Measurements from ENCODE around the gene TTPAL.

TTPAL gene

GRCh38 chr20:44481719-44482416 lies 6.2 kb downstream of the TTPAL start:
- Histone ChIP-seq H3K27ac (ENCODE audit: extremely low read depth, low read depth, low read length) (no peak overlapping the region), H3K9me3 (ENCODE audit: control insufficient read depth, insufficient read depth, low read depth, low read length) (no peaks in the 10 kb centered on the region), H3K4me1 (ENCODE audit: control insufficient read depth, insufficient read depth, low read length) (no peaks in the 10 kb centered on the region), H3K4me3 (ENCODE audit: low read depth, low read length) (no peak overlapping the region), H3K36me3 (ENCODE audit: control insufficient read depth in 2 of 2, insufficient read depth in 1 of 2, low read length in 2 of 2) (peaks cover 10 to 67% of the 10 kb centered on the region in 2 experiments; a peak in 2 of 3 replicates)
- POLR2A ChIA-PET = no interaction called here
- CTCF ChIA-PET = no interaction called here
- no peak for TF ChIP-seq ZNF211 (tag by site-specific recombination; IDR thresholded peaks at IDR 0.05; ENCODE audit: low read depth)
- TF ChIP-seq, protein P1, sequence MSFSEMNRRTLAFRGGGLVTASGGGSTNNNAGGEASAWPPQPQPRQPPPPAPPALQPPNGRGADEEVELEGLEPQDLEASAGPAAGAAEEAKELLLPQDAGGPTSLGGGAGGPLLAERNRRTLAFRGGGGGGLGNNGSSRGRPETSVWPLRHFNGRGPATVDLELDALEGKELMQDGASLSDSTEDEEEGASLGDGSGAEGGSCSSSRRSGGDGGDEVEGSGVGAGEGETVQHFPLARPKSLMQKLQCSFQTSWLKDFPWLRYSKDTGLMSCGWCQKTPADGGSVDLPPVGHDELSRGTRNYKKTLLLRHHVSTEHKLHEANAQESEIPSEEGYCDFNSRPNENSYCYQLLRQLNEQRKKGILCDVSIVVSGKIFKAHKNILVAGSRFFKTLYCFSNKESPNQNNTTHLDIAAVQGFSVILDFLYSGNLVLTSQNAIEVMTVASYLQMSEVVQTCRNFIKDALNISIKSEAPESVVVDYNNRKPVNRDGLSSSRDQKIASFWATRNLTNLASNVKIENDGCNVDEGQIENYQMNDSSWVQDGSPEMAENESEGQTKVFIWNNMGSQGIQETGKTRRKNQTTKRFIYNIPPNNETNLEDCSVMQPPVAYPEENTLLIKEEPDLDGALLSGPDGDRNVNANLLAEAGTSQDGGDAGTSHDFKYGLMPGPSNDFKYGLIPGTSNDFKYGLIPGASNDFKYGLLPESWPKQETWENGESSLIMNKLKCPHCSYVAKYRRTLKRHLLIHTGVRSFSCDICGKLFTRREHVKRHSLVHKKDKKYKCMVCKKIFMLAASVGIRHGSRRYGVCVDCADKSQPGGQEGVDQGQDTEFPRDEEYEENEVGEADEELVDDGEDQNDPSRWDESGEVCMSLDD (tag by site-specific recombination; IDR thresholded peaks at IDR 0.05) = no peak
- TF ChIP-seq ZNF544 (tag by site-specific recombination; IDR thresholded peaks at IDR 0.05) = no peak
- no peak for TF ChIP-seq ZFP41 (tag by site-specific recombination; IDR thresholded peaks at IDR 0.05; ENCODE audit: borderline replicate concordance)
- TF ChIP-seq, protein P2, sequence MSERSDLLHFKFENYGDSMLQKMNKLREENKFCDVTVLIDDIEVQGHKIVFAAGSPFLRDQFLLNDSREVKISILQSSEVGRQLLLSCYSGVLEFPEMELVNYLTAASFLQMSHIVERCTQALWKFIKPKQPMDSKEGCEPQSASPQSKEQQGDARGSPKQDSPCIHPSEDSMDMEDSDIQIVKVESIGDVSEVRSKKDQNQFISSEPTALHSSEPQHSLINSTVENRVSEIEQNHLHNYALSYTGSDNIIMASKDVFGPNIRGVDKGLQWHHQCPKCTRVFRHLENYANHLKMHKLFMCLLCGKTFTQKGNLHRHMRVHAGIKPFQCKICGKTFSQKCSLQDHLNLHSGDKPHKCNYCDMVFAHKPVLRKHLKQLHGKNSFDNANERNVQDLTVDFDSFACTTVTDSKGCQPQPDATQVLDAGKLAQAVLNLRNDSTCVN (tag by site-specific recombination; optimal IDR thresholded peaks at IDR 0.05) = no peak
- TF ChIP-seq YY2 (tag by site-specific recombination; IDR thresholded peaks at IDR 0.05) = no peak

GRCh38 chr20:44483112-44483511 lies 7.4 kb downstream of the TTPAL start:
- Histone ChIP-seq H3K9me3 (ENCODE audit: control insufficient read depth, insufficient read depth, low read depth, low read length) (no peaks in the 10 kb centered on the region), H3K4me1 (ENCODE audit: control insufficient read depth, insufficient read depth, low read length) (no peaks in the 10 kb centered on the region), H3K27ac (ENCODE audit: extremely low read depth, low read depth, low read length) (no peak overlapping the region), H3K36me3 (ENCODE audit: control insufficient read depth in 2 of 2, insufficient read depth in 1 of 2, low read length in 2 of 2) (peaks cover 12 to 78% of the 10 kb centered on the region in 2 experiments; a peak in 2 of 3 replicates), H3K4me3 (ENCODE audit: low read depth, low read length) (no peak overlapping the region)
- TF ChIP-seq ZNF175 (tag by site-specific recombination; IDR thresholded peaks at IDR 0.05) (no peak), ZSCAN30 (tag by site-specific recombination; IDR thresholded peaks at IDR 0.05) (no peak), ZNF2 (tag by site-specific recombination; IDR thresholded peaks at IDR 0.05) (no peak)
- TF ChIP-seq, protein P3, sequence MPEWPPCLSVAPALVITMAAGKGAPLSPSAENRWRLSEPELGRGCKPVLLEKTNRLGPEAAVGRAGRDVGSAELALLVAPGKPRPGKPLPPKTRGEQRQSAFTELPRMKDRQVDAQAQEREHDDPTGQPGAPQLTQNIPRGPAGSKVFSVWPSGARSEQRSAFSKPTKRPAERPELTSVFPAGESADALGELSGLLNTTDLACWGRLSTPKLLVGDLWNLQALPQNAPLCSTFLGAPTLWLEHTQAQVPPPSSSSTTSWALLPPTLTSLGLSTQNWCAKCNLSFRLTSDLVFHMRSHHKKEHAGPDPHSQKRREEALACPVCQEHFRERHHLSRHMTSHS (tag by site-specific recombination; IDR thresholded peaks at IDR 0.05) = no peak
- TF ChIP-seq, protein P4, sequence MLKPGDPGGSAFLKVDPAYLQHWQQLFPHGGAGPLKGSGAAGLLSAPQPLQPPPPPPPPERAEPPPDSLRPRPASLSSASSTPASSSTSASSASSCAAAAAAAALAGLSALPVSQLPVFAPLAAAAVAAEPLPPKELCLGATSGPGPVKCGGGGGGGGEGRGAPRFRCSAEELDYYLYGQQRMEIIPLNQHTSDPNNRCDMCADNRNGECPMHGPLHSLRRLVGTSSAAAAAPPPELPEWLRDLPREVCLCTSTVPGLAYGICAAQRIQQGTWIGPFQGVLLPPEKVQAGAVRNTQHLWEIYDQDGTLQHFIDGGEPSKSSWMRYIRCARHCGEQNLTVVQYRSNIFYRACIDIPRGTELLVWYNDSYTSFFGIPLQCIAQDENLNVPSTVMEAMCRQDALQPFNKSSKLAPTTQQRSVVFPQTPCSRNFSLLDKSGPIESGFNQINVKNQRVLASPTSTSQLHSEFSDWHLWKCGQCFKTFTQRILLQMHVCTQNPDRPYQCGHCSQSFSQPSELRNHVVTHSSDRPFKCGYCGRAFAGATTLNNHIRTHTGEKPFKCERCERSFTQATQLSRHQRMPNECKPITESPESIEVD (tag by site-specific recombination; IDR thresholded peaks at IDR 0.05) = no peak
- TF ChIP-seq, protein P5, sequence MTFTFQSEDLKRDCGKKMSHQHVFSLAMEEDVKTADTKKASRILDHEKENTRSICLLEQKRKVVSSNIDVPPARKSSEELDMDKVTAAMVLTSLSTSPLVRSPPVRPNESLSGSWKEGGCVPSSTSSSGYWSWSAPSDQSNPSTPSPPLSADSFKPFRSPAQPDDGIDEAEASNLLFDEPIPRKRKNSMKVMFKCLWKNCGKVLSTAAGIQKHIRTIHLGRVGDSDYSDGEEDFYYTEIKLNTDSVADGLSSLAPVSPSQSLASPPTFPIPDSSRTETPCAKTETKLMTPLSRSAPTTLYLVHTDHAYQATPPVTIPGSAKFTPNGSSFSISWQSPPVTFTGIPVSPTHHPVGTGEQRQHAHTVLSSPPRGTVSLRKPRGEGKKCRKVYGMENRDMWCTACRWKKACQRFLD (tag by site-specific recombination; IDR thresholded peaks at IDR 0.05) = no peak
- ChIA-PET POLR2A (no interaction called here), CTCF (no interaction called here)
